K562 (cell line): ENCODE measurements around the gene GATA5. TPM values are rescaled to one million over a fixed set of nuclear protein-coding genes. Genes with fewer than 3 reads are reported as not detected.
A peak's percentile ranks its signal among the peaks of the same experiment; 100 is the strongest.

Source experiments
- ATAC-seq: fragments of 200-7000 bp; cut with Tn5 transposase; 3 replicates; pipeline ENCODE4 v1.9.1; 2020; ENCODE audit warnings: moderate library complexity
- BruUV-seq: library from RNA; stranded (reverse); fragments of 400-500 nt; replicated peaks from 2 replicates; lab custom pipeline; 2021; lab: Mats Ljungman, UMichigan
- CTCF ChIA-PET: fragments of 300-600 bp; formaldehyde crosslinking; extraction: SDS; loops from one replicate; lab custom pipeline; 2021; ENCODE audit warnings: low intra/inter-chr PET ratio; lab: Yijun Ruan, JAX
- POLR2A ChIA-PET: fragments of 300-600, 350-650 bp; sonication (Branson Sonifier 250); formaldehyde crosslinking; extraction: SDS; loops from one replicate; lab custom pipeline; 2021; ENCODE audit warnings: antibody characterized with exemption, inconsistent platforms; lab: Yijun Ruan, JAX
- DNase-seq, 4 experiments: peaks; one replicate each; pipeline versions ENCODE4 v3.0.0 to v3.0.0-alpha.2; 2011 to 2018; ENCODE audit warnings: low spot score in 3 of 4, mixed read lengths in 3 of 4; ENCODE audit errors: extremely low read depth in 1 of 4
- FAIRE-seq: peaks from 2 replicates; lab custom pipeline; 2011; peaks lifted over from hg19 to GRCh38; lab: Jason Lieb, UNC
- H2AFZ ChIP-seq: 2 replicates; pipeline ENCODE4 v1.6.0; 2011; ENCODE audit warnings: low read depth, low read length, control low read depth, inconsistent platforms
- H3K27ac ChIP-seq: fragments of 200-600 bp; 3 replicates; pipeline ENCODE4 v1.8.0; 2011; ENCODE audit warnings: low read depth, mild to moderate bottlenecking, control low read depth, inconsistent platforms, low read length, moderate library complexity, mixed read lengths; ENCODE audit errors: extremely low read depth
- H3K27me3 ChIP-seq, 2 experiments: fragments of 300-600 bp in 1 of 2; 2 replicates in 1 of 2; 3 replicates in 1 of 2; pipeline versions ENCODE4 v1.6.0 to v1.8.0; 2011; ENCODE audit warnings: inconsistent platforms in 2 of 2, low read length in 2 of 2, mild to moderate bottlenecking in 1 of 2, mixed read lengths in 1 of 2, moderate library complexity in 1 of 2; ENCODE audit not compliant: control insufficient read depth in 2 of 2, insufficient read depth in 2 of 2
- H3K36me3 ChIP-seq: fragments of 300-600 bp; 3 replicates; pipeline ENCODE4 v1.8.0; 2011; ENCODE audit warnings: mild to moderate bottlenecking, low read length, inconsistent platforms; ENCODE audit not compliant: control insufficient read depth, insufficient read depth
- H3K4me1 ChIP-seq, 2 experiments: fragments of 200-600 bp in 1 of 2; replicated peaks in 1 of 2; 2 replicates in 1 of 2; 3 replicates in 1 of 2; pipeline versions ENCODE4 v1.5.1 to v1.8.0; 2011; ENCODE audit warnings: inconsistent platforms in 2 of 2, low read length in 2 of 2, mild to moderate bottlenecking in 1 of 2, mixed read lengths in 1 of 2, moderate library complexity in 1 of 2; ENCODE audit not compliant: control insufficient read depth in 2 of 2, insufficient read depth in 2 of 2
- H3K4me2 ChIP-seq: 2 replicates; pipeline ENCODE4 v1.6.1; 2011; ENCODE audit warnings: low read length, control low read depth, inconsistent platforms, mixed read lengths; ENCODE audit not compliant: insufficient read depth
- H3K4me3 ChIP-seq: fragments of 200-600 bp; sonication (generic), shearing (Covaris generic); 2 replicates; pipeline ENCODE4 v1.5.1; 2016; ENCODE audit warnings: control low read depth, inconsistent platforms
- H3K79me2 ChIP-seq: fragments of 200-600 bp; 3 replicates; pipeline ENCODE4 v1.8.0; 2011; ENCODE audit warnings: low read length, inconsistent platforms; ENCODE audit not compliant: control insufficient read depth, insufficient read depth
- H3K9ac ChIP-seq, 2 experiments: 2 replicates each; pipeline versions ENCODE4 v1.6.0 to v1.6.1; 2011; ENCODE audit warnings: low read depth in 2 of 2, low read length in 2 of 2, control low read depth in 1 of 2, inconsistent platforms in 1 of 2, mild to moderate bottlenecking in 1 of 2, mixed read lengths in 1 of 2; ENCODE audit not compliant: insufficient read depth in 1 of 2
- H3K9me1 ChIP-seq: one replicate; pipeline ENCODE4 v1.6.0; 2011; ENCODE audit warnings: inconsistent platforms, mild to moderate bottlenecking, low read length, moderate library complexity; ENCODE audit not compliant: control insufficient read depth, insufficient read depth
- H3K9me3 ChIP-seq: replicated peaks from 2 replicates; pipeline ENCODE4 v1.5.1; 2011; ENCODE audit warnings: low read depth, low read length, inconsistent platforms; ENCODE audit not compliant: control insufficient read depth, insufficient read depth
- H4K20me1 ChIP-seq: replicated peaks from 2 replicates; pipeline ENCODE4 v1.6.1; 2011; ENCODE audit warnings: low read length, inconsistent platforms, mixed read lengths; ENCODE audit not compliant: control insufficient read depth, insufficient read depth
- EWSR1 ChIP-seq: fragments of 450-650 bp; IDR thresholded peaks from 2 replicates; pipeline ENCODE4 v1.6.1; 2018; ENCODE audit warnings: borderline replicate concordance, mild to moderate bottlenecking, low read depth, moderate library complexity; ENCODE audit not compliant: partially characterized antibody
- MEF2A ChIP-seq: IDR thresholded peaks from 2 replicates; pipeline ENCODE4 v1.6.1; 2011; ENCODE audit warnings: low read depth, mild to moderate bottlenecking, low read length, moderate library complexity; ENCODE audit not compliant: control insufficient read depth
- PRDM10 ChIP-seq: fragments of 450-650 bp; IDR thresholded peaks from 2 replicates; pipeline ENCODE4 v1.6.1; 2018; ENCODE audit not compliant: partially characterized antibody
- ZBTB7A ChIP-seq: IDR thresholded peaks from 2 replicates; pipeline ENCODE4 v1.6.1; 2011; ENCODE audit warnings: low read depth, mild to moderate bottlenecking, low read length, moderate library complexity, borderline replicate concordance; ENCODE audit not compliant: control insufficient read depth
- ZNF764 ChIP-seq: fragments of 250-450 bp; sonication (Bioruptor Pico); IDR thresholded peaks from 2 replicates; pipeline ENCODE4 v1.4.0; 2020; ENCODE audit warnings: low read depth, mild to moderate bottlenecking, moderate library complexity
- WGBS: fragments of 100-300 bp; shearing (Covaris generic); methylation state at CpG from one replicate; pipeline ENCODE4 v1.1.6; 2016; ENCODE audit warnings: low coverage, mixed read lengths; ENCODE audit not compliant: insufficient coverage; ENCODE audit errors: missing lambda C conversion rate; 5-methylcytosine and 5-hydroxymethylcytosine counted together
- in situ Hi-C: fragments of 300-500 bp; cut with MboI; formaldehyde crosslinking; loops from 4 replicates; pipeline ENCODE4 v1.15.0; 2018; ENCODE audit warnings: inconsistent platforms, mixed read lengths
- intact Hi-C: fragments of 100-400 bp; cut with micrococcal nuclease; formaldehyde crosslinking; loops from 2 replicates; pipeline ENCODE4 v1.14.2; 2022
- polyA plus RNA-seq, 8 experiments: library from polyadenylated mRNA; depleted of rRNA in 4 of 8; stranded (reverse) in 5 of 8; unstranded in 3 of 8; fragments of >200 nt; fragmentation: Nextera tagmentation in 2 of 8; fragmentation: Illumina TruSeq in 1 of 8; extraction: Ambion mirVana in 2 of 8; extraction: Trizol in 1 of 8; gene quantifications; 2 replicates each; pipeline versions ENCODE4 v1.2.1 to v1.2.3, GENCODE V29; 2011 to 2014; ENCODE audit warnings: inconsistent platforms in 1 of 8, missing spikeins in 1 of 8
- total RNA-seq, 7 experiments: library from RNA; depleted of rRNA in 6 of 7; stranded (reverse); fragments of >200 nt in 6 of 7; fragmentation: Illumina TruSeq in 2 of 7; extraction: Trizol in 2 of 7; gene quantifications; 2 replicates each; pipeline versions ENCODE4 v1.2.1 to v1.2.3, GENCODE V29; 2011 to 2021; ENCODE audit warnings: low replicate concordance in 1 of 7
- TF ChIP-seq, protein P1 (sequence below): sonication (generic); formaldehyde crosslinking; IDR thresholded peaks from 2 replicates; pipeline ENCODE4 v1.8.1; 2022; ENCODE audit warnings: missing genetic modification reagents
- TF ChIP-seq, protein P2 (sequence below): conservative IDR thresholded peaks from 2 replicates; pipeline ENCODE4 v1.6.1; 2011; ENCODE audit warnings: low read depth, mild to moderate bottlenecking, low read length; ENCODE audit not compliant: control insufficient read depth

The GATA5 gene
- total and polyA plus RNA-seq, 9 of the 15 experiments (the other 6 are each of a cell fraction or from before 2014, with no cell fraction given) = 0.09 to 0.57 (median 0.20) TPM; not detected in 3

DNA sequence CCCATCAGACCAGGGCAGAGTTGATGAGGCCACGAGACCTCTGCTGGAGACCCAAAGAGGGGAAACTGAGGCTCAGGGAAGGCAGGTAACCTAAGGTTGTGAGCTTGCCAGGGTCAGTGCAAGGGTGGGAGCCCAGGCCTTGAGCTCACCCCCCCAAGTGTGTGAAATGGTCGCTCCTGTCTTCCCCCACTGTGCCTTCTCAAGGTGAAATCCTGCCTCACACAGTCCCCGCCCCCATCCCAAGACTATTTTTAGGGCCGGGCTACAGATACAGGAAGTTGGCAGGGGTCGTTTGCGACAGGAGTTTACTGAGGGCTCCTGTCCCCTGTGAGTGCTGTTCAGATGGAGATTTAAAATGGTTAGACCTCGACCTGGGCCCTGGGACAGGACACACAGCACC is 18.7 kb upstream of the GATA5 start:
- in situ Hi-C loops (loop anchor here (5.0 to 10.0 kb wide), 3 partner anchors 77 to 310 kb away; partner anchors contain the start of genes ADRM1 and OGFR), intact Hi-C loops (loop anchor here (10.0 kb wide), 1 partner anchor 190 kb away; the partner anchor contains the start of gene ADRM1)
- WGBS = 30% methylated on average over 7 of the region's 7 CpGs
- CTCF ChIA-PET = no interaction called here
- no peaks in the 10 kb centered on the region for H3K79me2 ChIP-seq
- ATAC-seq (peak; percentile 11; the same call in 2 of the 3 replicates), FAIRE-seq (peak; percentile 64), DNase-seq (peak in 1 of 4 experiments; percentile 38)
- 0 out of 2 replicates have a peak overlapping the region, but pooled peaks have one; percentile 40 for H2AFZ ChIP-seq
- H3K4me1 ChIP-seq = peaks cover 15 to 71% of the 10 kb centered on the region in 2 experiments
- no TSS peak for BruUV-seq
- H3K36me3 ChIP-seq = no peaks in the 10 kb centered on the region
- H3K9ac ChIP-seq = no peak overlapping the region; a peak in 1 of 4 replicates
- no peak overlapping the region for H3K4me2 ChIP-seq
- no peaks in the 10 kb centered on the region for H3K9me1 ChIP-seq
- TF ChIP-seq, protein P1, sequence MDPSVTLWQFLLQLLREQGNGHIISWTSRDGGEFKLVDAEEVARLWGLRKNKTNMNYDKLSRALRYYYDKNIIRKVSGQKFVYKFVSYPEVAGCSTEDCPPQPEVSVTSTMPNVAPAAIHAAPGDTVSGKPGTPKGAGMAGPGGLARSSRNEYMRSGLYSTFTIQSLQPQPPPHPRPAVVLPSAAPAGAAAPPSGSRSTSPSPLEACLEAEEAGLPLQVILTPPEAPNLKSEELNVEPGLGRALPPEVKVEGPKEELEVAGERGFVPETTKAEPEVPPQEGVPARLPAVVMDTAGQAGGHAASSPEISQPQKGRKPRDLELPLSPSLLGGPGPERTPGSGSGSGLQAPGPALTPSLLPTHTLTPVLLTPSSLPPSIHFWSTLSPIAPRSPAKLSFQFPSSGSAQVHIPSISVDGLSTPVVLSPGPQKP (CRISPR knock-in tag) = no peak
- TF ChIP-seq PRDM10 (peak; percentile 90), EWSR1 (no peak), ZBTB7A (0 out of 2 replicates have a peak, but pooled peaks have one; percentile 5), ZNF764 (CRISPR knock-in tag) (no peak), MEF2A (peak; percentile 23; the same call in 1 of the 2 replicates)
- TF ChIP-seq, protein P2, sequence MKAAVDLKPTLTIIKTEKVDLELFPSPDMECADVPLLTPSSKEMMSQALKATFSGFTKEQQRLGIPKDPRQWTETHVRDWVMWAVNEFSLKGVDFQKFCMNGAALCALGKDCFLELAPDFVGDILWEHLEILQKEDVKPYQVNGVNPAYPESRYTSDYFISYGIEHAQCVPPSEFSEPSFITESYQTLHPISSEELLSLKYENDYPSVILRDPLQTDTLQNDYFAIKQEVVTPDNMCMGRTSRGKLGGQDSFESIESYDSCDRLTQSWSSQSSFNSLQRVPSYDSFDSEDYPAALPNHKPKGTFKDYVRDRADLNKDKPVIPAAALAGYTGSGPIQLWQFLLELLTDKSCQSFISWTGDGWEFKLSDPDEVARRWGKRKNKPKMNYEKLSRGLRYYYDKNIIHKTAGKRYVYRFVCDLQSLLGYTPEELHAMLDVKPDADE = no peak
- H3K9me3 ChIP-seq = no peaks in the 10 kb centered on the region
- no peaks in the 10 kb centered on the region for H4K20me1 ChIP-seq
- no peak overlapping the region for H3K4me3 ChIP-seq
- H3K27ac ChIP-seq = no peak overlapping the region
- no peaks in the 10 kb centered on the region for H3K27me3 ChIP-seq
- POLR2A ChIA-PET = no interaction called here
